ENCODE data around the gene SP100. TPM values are rescaled to one million over a fixed set of nuclear protein-coding genes. Genes with fewer than 3 reads are reported as not detected.

Gene SP100
- total RNA-seq, 2 donors from 2014 or later: 51.6 to 69.0 TPM

GRCh38 chr2:230412371-230412711, 3.7 kb upstream of the SP100 start:
- H3K9me3 ChIP-seq: no peaks in the 10 kb centered on the region
- intact Hi-C loops (cut with DNase I): loop anchor here (10.0 kb wide), 1 partner anchor 302 kb away; the partner anchor contains the start of gene CAB39
- WGBS: 98% methylated on average over 3 of the region's 3 CpGs
- peaks cover 7% of the 10 kb centered on the region for H3K4me1 ChIP-seq (replicated peaks)
- H3K27me3 ChIP-seq (replicated peaks; ENCODE audit: insufficient read depth): no peaks in the 10 kb centered on the region
- H3K36me3 ChIP-seq: no peaks in the 10 kb centered on the region
- TF ChIP-seq POLR2AphosphoS5 (IDR thresholded peaks at IDR 0.05) (no peak), POLR2A (IDR thresholded peaks at IDR 0.05) (no peak), CTCF (IDR thresholded peaks at IDR 0.05) (no peak)
- peak overlapping the region; percentile 48 to 59 for H3K4me3 ChIP-seq
- peak overlapping the region; percentile 87 to 91 for H3K27ac ChIP-seq
- no peak for DNase-seq (ENCODE audit: low spot score)

GRCh38 chr2:230412846-230413245, 3.2 kb upstream of the SP100 start:
- Histone ChIP-seq H3K27ac (no peak overlapping the region), H3K9me3 (no peaks in the 10 kb centered on the region), H3K27me3 (replicated peaks; ENCODE audit: insufficient read depth) (no peaks in the 10 kb centered on the region), H3K4me1 (replicated peaks) (peaks cover 9% of the 10 kb centered on the region), H3K4me3 (no peak overlapping the region), H3K36me3 (no peaks in the 10 kb centered on the region)
- no peak for DNase-seq (ENCODE audit: low spot score)
- intact Hi-C loops (cut with DNase I): loop anchor here (10.0 kb wide), 1 partner anchor 302 kb away; the partner anchor contains the start of gene CAB39
- TF ChIP-seq POLR2A (IDR thresholded peaks at IDR 0.05) (no peak), POLR2AphosphoS5 (IDR thresholded peaks at IDR 0.05) (no peak), CTCF (IDR thresholded peaks at IDR 0.05) (no peak)
- WGBS: 96% methylated on average over 9 of the region's 9 CpGs

DNA sequence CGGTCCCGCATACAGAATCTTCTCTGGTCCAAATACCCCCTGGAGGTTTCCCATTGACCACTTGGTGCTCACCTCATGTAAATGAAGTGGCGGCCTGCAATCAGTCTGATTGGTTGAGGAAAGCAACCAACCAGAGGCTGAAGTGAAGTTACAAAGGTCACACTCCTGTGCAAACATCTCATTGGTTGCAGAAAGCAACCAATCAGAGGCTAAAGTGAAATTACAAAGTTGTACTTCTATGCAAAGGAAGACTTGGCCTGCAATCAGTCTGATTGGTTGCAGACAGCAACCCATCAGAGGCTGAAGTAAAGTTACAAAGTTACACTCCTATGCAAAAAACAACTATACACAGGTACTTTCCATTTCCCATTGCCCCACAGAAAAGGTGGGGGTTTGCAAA, 2.5 kb upstream of the SP100 start:
- DNase-seq (ENCODE audit: low spot score): no peak
- Histone ChIP-seq H3K4me1 (replicated peaks) (peaks cover 9% of the 10 kb centered on the region), H3K27ac (no peak overlapping the region), H3K27me3 (replicated peaks; ENCODE audit: insufficient read depth) (no peaks in the 10 kb centered on the region), H3K9me3 (no peaks in the 10 kb centered on the region), H3K4me3 (no peak overlapping the region), H3K36me3 (no peaks in the 10 kb centered on the region)
- 98% methylated on average over 3 of the region's 3 CpGs for WGBS
- intact Hi-C loops (cut with DNase I): loop anchor here (10.0 kb wide), 1 partner anchor 301 kb away; the partner anchor contains the start of gene CAB39
- TF ChIP-seq POLR2AphosphoS5 (IDR thresholded peaks at IDR 0.05) (no peak), POLR2A (IDR thresholded peaks at IDR 0.05) (no peak), CTCF (IDR thresholded peaks at IDR 0.05) (no peak)

GRCh38 chr2:230414302-230414701, 1.7 kb upstream of the SP100 start:
- DNase-seq (ENCODE audit: low spot score): no peak
- Histone ChIP-seq H3K36me3 (no peaks in the 10 kb centered on the region), H3K27me3 (replicated peaks; ENCODE audit: insufficient read depth) (no peaks in the 10 kb centered on the region), H3K4me1 (replicated peaks) (peaks cover 9% of the 10 kb centered on the region), H3K9me3 (no peaks in the 10 kb centered on the region), H3K27ac (no peak overlapping the region), H3K4me3 (no peak overlapping the region)
- 94% methylated on average over 6 of the region's 6 CpGs for WGBS
- intact Hi-C loops (cut with DNase I): loop anchor here (10.0 kb wide), 1 partner anchor 300 kb away; the partner anchor contains the start of gene CAB39
- no peak for TF ChIP-seq CTCF (IDR thresholded peaks at IDR 0.05)
- no peak for TF ChIP-seq POLR2AphosphoS5 (IDR thresholded peaks at IDR 0.05)
- no peak for TF ChIP-seq POLR2A (IDR thresholded peaks at IDR 0.05)

GRCh38 chr2:230417436-230417835, 1.4 kb downstream of the SP100 start:
- WGBS: 71% methylated on average over 4 of the region's 4 CpGs
- intact Hi-C loops (cut with DNase I): loop anchor here (10.0 kb wide), 1 partner anchor 297 kb away; the partner anchor contains the start of gene CAB39
- H3K27me3 ChIP-seq (replicated peaks; ENCODE audit: insufficient read depth): no peaks in the 10 kb centered on the region
- peak overlapping the region; percentile 45 to 51 for H3K4me3 ChIP-seq
- TF ChIP-seq POLR2A (IDR thresholded peaks at IDR 0.05) (no peak), POLR2AphosphoS5 (IDR thresholded peaks at IDR 0.05) (no peak), CTCF (IDR thresholded peaks at IDR 0.05) (no peak)
- H3K4me1 ChIP-seq (replicated peaks): peaks cover 3% of the 10 kb centered on the region
- no peaks in the 10 kb centered on the region for H3K36me3 ChIP-seq
- no peaks in the 10 kb centered on the region for H3K9me3 ChIP-seq
- no peak for DNase-seq (ENCODE audit: low spot score)
- H3K27ac ChIP-seq: no peak overlapping the region

Data from prostate gland (tissue), 2 donors.